SK-N-SH treated with all-trans-retinoic acid at 6 μM for 48 hours (cell line): Measurements from ENCODE around the gene TEX11.
"Not testable (repeated sequence)": the region's sequence is repeated elsewhere in the genome, so short reads cannot be mapped to it uniquely, and the experiment has no call there.

Experiments
- ATAC-seq: fragments of 200-7000 bp; cut with Tn5 transposase; 3 replicates; pipeline ENCODE4 v1.9.1; 2020; ENCODE audit warnings: mild to moderate bottlenecking, moderate library complexity
- ARNTL ChIP-seq: fragments of 450-650 bp; formaldehyde crosslinking; IDR thresholded peaks from 2 replicates; pipeline ENCODE4 v1.5.0; 2020; ENCODE audit warnings: low read depth, mild to moderate bottlenecking, moderate library complexity, borderline replicate concordance
- BACH2 ChIP-seq: fragments of 250-450 bp; sonication (Bioruptor Pico); IDR thresholded peaks from 2 replicates; pipeline ENCODE4 v1.9.0; 2021; ENCODE audit warnings: mild to moderate bottlenecking, borderline replicate concordance
- CSDC2 ChIP-seq: fragments of 250-450 bp; sonication (Bioruptor Pico); IDR thresholded peaks from 2 replicates; pipeline ENCODE4 v1.5.0; 2020; ENCODE audit warnings: mild to moderate bottlenecking, moderate library complexity
- ESRRG ChIP-seq: fragments of 250-450 bp; sonication (Bioruptor Pico); IDR thresholded peaks from 2 replicates; pipeline ENCODE4 v1.6.1; 2021; ENCODE audit warnings: mild to moderate bottlenecking
- GLIS3 ChIP-seq: fragments of 250-450 bp; sonication (Bioruptor Pico); IDR thresholded peaks from 2 replicates; pipeline ENCODE4 v1.5.0; 2020; ENCODE audit warnings: mild to moderate bottlenecking, moderate library complexity
- ISL1 ChIP-seq: fragments of 250-450 bp; sonication (Bioruptor Pico); IDR thresholded peaks from 2 replicates; pipeline ENCODE4 v2.1.2; 2022; ENCODE audit warnings: mild to moderate bottlenecking, moderate library complexity
- OSR1 ChIP-seq: fragments of 250-450 bp; sonication (Bioruptor Pico); IDR thresholded peaks from 2 replicates; pipeline ENCODE4 v1.8.0; 2022; ENCODE audit warnings: moderate library complexity, mild to moderate bottlenecking, inconsistent platforms
- POU6F1 ChIP-seq: fragments of 250-450 bp; sonication (Bioruptor Pico); IDR thresholded peaks from 2 replicates; pipeline ENCODE4 v1.8.0; 2021; ENCODE audit warnings: low read depth, mild to moderate bottlenecking, moderate library complexity, borderline replicate concordance
- PPARA ChIP-seq: fragments of 250-450 bp; sonication (Bioruptor Pico); IDR thresholded peaks from 2 replicates; pipeline ENCODE4 v1.5.0; 2020; ENCODE audit warnings: mild to moderate bottlenecking, borderline replicate concordance
- RARB ChIP-seq: fragments of 250-450 bp; sonication (Bioruptor Pico); IDR thresholded peaks from 2 replicates; pipeline ENCODE4 v1.8.0; 2021; ENCODE audit warnings: mild to moderate bottlenecking, moderate library complexity
- SNAI2 ChIP-seq: fragments of 250-450 bp; sonication (Bioruptor Pico); IDR thresholded peaks from 2 replicates; pipeline ENCODE4 v1.5.0; 2020; ENCODE audit warnings: mild to moderate bottlenecking, moderate library complexity
- TOX ChIP-seq: fragments of 250-450 bp; sonication (Bioruptor Pico); IDR thresholded peaks from 2 replicates; pipeline ENCODE4 v1.8.0; 2021; ENCODE audit warnings: mild to moderate bottlenecking, moderate library complexity, borderline replicate concordance
- ZC3H10 ChIP-seq: fragments of 250-450 bp; sonication (Bioruptor Pico); IDR thresholded peaks from 2 replicates; pipeline ENCODE4 v1.5.1; 2021; ENCODE audit warnings: mild to moderate bottlenecking, moderate library complexity
- ZFP3 ChIP-seq: fragments of 250-450 bp; sonication (Bioruptor Pico); IDR thresholded peaks from 2 replicates; pipeline ENCODE4 v1.5.0; 2020; ENCODE audit warnings: mild to moderate bottlenecking, moderate library complexity
- ZFP30 ChIP-seq: fragments of 450-650 bp; formaldehyde crosslinking; IDR thresholded peaks from 2 replicates; pipeline ENCODE4 v1.5.0; 2022; ENCODE audit warnings: mild to moderate bottlenecking, moderate library complexity
- ZNF565 ChIP-seq: fragments of 450-650 bp; formaldehyde crosslinking; conservative IDR thresholded peaks from 2 replicates; pipeline ENCODE4 v1.5.0; 2020; ENCODE audit warnings: low read depth, mild to moderate bottlenecking, moderate library complexity
- ZNF70 ChIP-seq: fragments of 450-650 bp; formaldehyde crosslinking; IDR thresholded peaks from 2 replicates; pipeline ENCODE4 v1.5.0; 2020; ENCODE audit warnings: mild to moderate bottlenecking, moderate library complexity
- ZNF8 ChIP-seq: fragments of 450-650 bp; formaldehyde crosslinking; IDR thresholded peaks from 2 replicates; pipeline ENCODE4 v1.5.0; 2020; ENCODE audit warnings: mild to moderate bottlenecking, moderate library complexity
- TF ChIP-seq, protein P1 (sequence below): fragments of 250-450 bp; sonication (Bioruptor Pico); IDR thresholded peaks from 2 replicates; pipeline ENCODE4 v1.8.0; 2020; ENCODE audit warnings: mild to moderate bottlenecking, moderate library complexity, borderline replicate concordance
- TF ChIP-seq, protein P2 (sequence below): fragments of 250-450 bp; sonication (Bioruptor Pico); IDR thresholded peaks from 2 replicates; pipeline ENCODE4 v1.5.1; 2021; ENCODE audit warnings: mild to moderate bottlenecking, moderate library complexity
- TF ChIP-seq, protein P3 (sequence below): fragments of 250-450 bp; sonication (Bioruptor Pico); IDR thresholded peaks from 2 replicates; pipeline ENCODE4 v1.5.0; 2020; ENCODE audit warnings: mild to moderate bottlenecking, moderate library complexity
- TF ChIP-seq, protein P4 (sequence below): fragments of 250-450 bp; sonication (Bioruptor Pico); IDR thresholded peaks from 2 replicates; pipeline ENCODE4 v1.5.1; 2020; ENCODE audit warnings: low read depth, mild to moderate bottlenecking, moderate library complexity

The TEX11 gene

GRCh38 chrX:70605352-70605751 is 303.2 kb downstream of the TEX11 start:
- TF ChIP-seq SNAI2 (CRISPR knock-in tag) = no peak
- TF ChIP-seq, protein P1, sequence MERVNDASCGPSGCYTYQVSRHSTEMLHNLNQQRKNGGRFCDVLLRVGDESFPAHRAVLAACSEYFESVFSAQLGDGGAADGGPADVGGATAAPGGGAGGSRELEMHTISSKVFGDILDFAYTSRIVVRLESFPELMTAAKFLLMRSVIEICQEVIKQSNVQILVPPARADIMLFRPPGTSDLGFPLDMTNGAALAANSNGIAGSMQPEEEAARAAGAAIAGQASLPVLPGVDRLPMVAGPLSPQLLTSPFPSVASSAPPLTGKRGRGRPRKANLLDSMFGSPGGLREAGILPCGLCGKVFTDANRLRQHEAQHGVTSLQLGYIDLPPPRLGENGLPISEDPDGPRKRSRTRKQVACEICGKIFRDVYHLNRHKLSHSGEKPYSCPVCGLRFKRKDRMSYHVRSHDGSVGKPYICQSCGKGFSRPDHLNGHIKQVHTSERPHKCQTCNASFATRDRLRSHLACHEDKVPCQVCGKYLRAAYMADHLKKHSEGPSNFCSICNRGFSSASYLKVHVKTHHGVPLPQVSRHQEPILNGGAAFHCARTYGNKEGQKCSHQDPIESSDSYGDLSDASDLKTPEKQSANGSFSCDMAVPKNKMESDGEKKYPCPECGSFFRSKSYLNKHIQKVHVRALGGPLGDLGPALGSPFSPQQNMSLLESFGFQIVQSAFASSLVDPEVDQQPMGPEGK (CRISPR knock-in tag) = no peak
- TF ChIP-seq, protein P2, sequence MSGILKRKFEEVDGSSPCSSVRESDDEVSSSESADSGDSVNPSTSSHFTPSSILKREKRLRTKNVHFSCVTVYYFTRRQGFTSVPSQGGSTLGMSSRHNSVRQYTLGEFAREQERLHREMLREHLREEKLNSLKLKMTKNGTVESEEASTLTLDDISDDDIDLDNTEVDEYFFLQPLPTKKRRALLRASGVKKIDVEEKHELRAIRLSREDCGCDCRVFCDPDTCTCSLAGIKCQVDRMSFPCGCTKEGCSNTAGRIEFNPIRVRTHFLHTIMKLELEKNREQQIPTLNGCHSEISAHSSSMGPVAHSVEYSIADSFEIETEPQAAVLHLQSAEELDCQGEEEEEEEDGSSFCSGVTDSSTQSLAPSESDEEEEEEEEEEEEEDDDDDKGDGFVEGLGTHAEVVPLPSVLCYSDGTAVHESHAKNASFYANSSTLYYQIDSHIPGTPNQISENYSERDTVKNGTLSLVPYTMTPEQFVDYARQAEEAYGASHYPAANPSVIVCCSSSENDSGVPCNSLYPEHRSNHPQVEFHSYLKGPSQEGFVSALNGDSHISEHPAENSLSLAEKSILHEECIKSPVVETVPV = no peak
- TF ChIP-seq ZFP3 (CRISPR knock-in tag) = no peak
- no peak for TF ChIP-seq RARB (CRISPR knock-in tag)
- TF ChIP-seq POU6F1 (CRISPR knock-in tag) = no peak
- TF ChIP-seq, all 23 proteins: peak for 0

GRCh38 chrX:70592091-70592490 is 316.4 kb downstream of the TEX11 start:
- TF ChIP-seq ARNTL (CRISPR knock-in tag) = no peak
- TF ChIP-seq OSR1 (CRISPR knock-in tag) = no peak
- no peak for TF ChIP-seq ZNF70
- TF ChIP-seq, protein P1 (CRISPR knock-in tag) = no peak
- TF ChIP-seq GLIS3 (CRISPR knock-in tag) = no peak
- no peak for TF ChIP-seq ZNF8 (CRISPR knock-in tag)
- TF ChIP-seq, protein P3, sequence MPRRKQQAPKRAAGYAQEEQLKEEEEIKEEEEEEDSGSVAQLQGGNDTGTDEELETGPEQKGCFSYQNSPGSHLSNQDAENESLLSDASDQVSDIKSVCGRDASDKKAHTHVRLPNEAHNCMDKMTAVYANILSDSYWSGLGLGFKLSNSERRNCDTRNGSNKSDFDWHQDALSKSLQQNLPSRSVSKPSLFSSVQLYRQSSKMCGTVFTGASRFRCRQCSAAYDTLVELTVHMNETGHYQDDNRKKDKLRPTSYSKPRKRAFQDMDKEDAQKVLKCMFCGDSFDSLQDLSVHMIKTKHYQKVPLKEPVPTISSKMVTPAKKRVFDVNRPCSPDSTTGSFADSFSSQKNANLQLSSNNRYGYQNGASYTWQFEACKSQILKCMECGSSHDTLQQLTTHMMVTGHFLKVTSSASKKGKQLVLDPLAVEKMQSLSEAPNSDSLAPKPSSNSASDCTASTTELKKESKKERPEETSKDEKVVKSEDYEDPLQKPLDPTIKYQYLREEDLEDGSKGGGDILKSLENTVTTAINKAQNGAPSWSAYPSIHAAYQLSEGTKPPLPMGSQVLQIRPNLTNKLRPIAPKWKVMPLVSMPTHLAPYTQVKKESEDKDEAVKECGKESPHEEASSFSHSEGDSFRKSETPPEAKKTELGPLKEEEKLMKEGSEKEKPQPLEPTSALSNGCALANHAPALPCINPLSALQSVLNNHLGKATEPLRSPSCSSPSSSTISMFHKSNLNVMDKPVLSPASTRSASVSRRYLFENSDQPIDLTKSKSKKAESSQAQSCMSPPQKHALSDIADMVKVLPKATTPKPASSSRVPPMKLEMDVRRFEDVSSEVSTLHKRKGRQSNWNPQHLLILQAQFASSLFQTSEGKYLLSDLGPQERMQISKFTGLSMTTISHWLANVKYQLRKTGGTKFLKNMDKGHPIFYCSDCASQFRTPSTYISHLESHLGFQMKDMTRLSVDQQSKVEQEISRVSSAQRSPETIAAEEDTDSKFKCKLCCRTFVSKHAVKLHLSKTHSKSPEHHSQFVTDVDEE (CRISPR knock-in tag) = no peak
- no peak for TF ChIP-seq ESRRG (CRISPR knock-in tag)
- no peak for TF ChIP-seq ISL1 (CRISPR knock-in tag)
- TF ChIP-seq BACH2 (CRISPR knock-in tag) = no peak
- no peak for TF ChIP-seq PPARA (CRISPR knock-in tag)
- TF ChIP-seq ZC3H10 = no peak
- TF ChIP-seq TOX (CRISPR knock-in tag) = no peak
- no peak for TF ChIP-seq ZNF565
- TF ChIP-seq, protein P4, sequence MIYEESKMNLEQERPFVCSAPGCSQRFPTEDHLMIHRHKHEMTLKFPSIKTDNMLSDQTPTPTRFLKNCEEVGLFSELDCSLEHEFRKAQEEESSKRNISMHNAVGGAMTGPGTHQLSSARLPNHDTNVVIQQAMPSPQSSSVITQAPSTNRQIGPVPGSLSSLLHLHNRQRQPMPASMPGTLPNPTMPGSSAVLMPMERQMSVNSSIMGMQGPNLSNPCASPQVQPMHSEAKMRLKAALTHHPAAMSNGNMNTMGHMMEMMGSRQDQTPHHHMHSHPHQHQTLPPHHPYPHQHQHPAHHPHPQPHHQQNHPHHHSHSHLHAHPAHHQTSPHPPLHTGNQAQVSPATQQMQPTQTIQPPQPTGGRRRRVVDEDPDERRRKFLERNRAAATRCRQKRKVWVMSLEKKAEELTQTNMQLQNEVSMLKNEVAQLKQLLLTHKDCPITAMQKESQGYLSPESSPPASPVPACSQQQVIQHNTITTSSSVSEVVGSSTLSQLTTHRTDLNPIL (CRISPR knock-in tag) = no peak
- no peak for TF ChIP-seq ZFP30 (CRISPR knock-in tag)
- no peak for TF ChIP-seq POU6F1 (CRISPR knock-in tag)
- TF ChIP-seq CSDC2 (CRISPR knock-in tag) = no peak
- TF ChIP-seq, protein P2 = no peak
- no peak for TF ChIP-seq SNAI2 (CRISPR knock-in tag)
- ATAC-seq = no peak

More at GRCh38 chrX:70605352-70605751, 303.2 kb downstream of the TEX11 start:
- no peak for ATAC-seq

DNA sequence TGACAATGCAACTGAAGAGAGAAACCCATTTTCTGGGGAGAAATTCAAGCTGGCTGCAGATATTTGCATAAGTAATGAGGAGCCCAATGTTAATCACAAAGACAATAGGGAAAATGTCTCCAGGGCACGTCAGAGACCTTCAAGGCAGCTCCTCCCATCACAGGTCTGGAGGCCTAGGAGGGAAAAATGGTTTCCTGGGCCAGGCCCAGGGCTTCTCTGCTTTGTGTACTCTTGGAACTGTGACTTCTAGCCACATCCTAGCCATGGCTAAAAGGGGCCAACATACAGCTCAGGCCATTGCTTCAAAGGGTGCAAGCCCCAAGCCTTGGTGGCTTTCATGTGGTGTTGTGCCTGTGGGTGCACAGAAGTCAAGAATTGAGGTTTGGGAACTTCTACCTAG is 321.4 kb downstream of the TEX11 start:
- ATAC-seq = not testable (repeated sequence)
